ENCODE measurements around the gene JAGN1.
A peak's percentile ranks its signal among the peaks of the same experiment; 100 is the strongest.
"Not testable (repeated sequence)": the region's sequence is repeated elsewhere in the genome, so short reads cannot be mapped to it uniquely, and the experiment has no call there.

Gene JAGN1

DNA sequence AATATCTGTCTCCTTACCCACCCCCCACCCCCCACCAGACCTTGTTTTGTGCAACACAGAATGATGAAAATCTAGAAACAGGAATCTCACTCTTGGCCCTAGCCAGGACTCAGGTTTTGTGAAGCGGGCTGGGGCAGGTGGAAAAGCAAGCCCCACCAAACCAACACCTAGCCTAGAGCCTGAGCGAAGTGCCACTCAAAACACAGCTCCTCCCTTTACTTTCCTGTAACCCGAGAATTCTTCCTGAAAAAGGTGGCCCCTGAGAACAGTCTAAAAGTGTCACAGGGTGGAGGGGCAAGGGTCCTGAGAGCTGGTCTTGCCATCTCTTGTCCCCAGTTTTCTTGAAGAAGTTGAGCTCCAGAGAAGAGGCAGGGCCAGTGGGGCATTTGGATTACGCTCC is 29.2 kb upstream of the JAGN1 start:
- 92% methylated on average over 4 of the region's 4 CpGs for WGBS (ENCODE audit: insufficient coverage)
- H3K27me3 ChIP-seq (replicated peaks in 2 of 5; ENCODE audit: control insufficient read depth in 4 of 5, insufficient read depth in 5 of 5, low read length in 4 of 5): no peaks in the 10 kb centered on the region
- H3K4me3 ChIP-seq (ENCODE audit: control insufficient read depth in 1 of 7, extremely low read depth in 1 of 7, insufficient read depth in 4 of 7, low read depth in 2 of 7, low read length in 6 of 7): no peak overlapping the region
- POLR2A ChIA-PET: no interaction called here
- H3K27ac ChIP-seq (ENCODE audit: insufficient read depth in 1 of 2, low read depth in 1 of 2, low read length in 2 of 2, poor library complexity in 1 of 2, severe bottlenecking in 2 of 2): no peak overlapping the region
- DNase-seq: no peak
- no peaks in the 10 kb centered on the region for H3K36me3 ChIP-seq (ENCODE audit: control insufficient read depth in 4 of 4, insufficient read depth in 4 of 4, low read length in 3 of 4)
- peaks cover 0 to 11% (median 6%) of the 10 kb centered on the region in 4 experiments for H3K4me1 ChIP-seq (ENCODE audit: control extremely low read depth in 1 of 4, control insufficient read depth in 4 of 4, insufficient read depth in 4 of 4, low read length in 3 of 4)
- CTCF ChIA-PET: interaction anchor here (0.7 to 1.5 kb wide), 6 partner anchors 9 to 69 kb away, joined by 3 read pairs; no protein-coding TSS in a partner anchor
- no peaks in the 10 kb centered on the region for H3K9me3 ChIP-seq (ENCODE audit: control extremely low read depth in 1 of 5, control insufficient read depth in 4 of 5, insufficient read depth in 2 of 5, low read depth in 1 of 5, low read length in 4 of 5)

DNA sequence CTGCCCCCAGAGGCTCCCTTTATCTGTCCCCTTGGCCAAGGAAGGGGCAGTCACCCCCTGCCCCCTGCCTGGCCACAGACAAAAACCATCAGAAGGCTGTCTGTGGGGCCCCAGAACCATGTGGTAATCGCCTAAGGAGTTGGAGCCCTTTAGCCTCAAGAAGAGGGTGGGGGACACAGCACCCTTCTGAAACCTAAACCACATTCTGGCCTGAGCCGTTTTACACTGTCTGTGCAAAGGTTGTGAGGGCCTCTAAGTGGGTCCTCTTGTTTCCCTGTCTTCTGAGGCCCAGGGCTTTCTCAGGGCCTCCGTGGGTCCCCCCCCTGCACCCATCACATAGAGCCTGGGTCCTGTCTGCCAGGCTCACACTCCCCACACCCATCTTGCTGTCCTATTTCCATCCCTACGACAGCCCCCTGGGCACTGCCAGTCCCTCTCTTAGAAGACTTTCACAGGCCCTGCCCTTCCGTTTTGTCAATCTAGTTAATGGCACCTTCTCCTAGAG is 28.7 kb upstream of the JAGN1 start:
- POLR2A ChIA-PET: no interaction called here
- peaks cover 0 to 11% (median 6%) of the 10 kb centered on the region in 4 experiments for H3K4me1 ChIP-seq (ENCODE audit: control extremely low read depth in 1 of 4, control insufficient read depth in 4 of 4, insufficient read depth in 4 of 4, low read length in 3 of 4)
- CTCF ChIA-PET: interaction anchor here (0.7 to 1.5 kb wide), 5 partner anchors 10 to 69 kb away, joined by 3 read pairs; no protein-coding TSS in a partner anchor

DNA sequence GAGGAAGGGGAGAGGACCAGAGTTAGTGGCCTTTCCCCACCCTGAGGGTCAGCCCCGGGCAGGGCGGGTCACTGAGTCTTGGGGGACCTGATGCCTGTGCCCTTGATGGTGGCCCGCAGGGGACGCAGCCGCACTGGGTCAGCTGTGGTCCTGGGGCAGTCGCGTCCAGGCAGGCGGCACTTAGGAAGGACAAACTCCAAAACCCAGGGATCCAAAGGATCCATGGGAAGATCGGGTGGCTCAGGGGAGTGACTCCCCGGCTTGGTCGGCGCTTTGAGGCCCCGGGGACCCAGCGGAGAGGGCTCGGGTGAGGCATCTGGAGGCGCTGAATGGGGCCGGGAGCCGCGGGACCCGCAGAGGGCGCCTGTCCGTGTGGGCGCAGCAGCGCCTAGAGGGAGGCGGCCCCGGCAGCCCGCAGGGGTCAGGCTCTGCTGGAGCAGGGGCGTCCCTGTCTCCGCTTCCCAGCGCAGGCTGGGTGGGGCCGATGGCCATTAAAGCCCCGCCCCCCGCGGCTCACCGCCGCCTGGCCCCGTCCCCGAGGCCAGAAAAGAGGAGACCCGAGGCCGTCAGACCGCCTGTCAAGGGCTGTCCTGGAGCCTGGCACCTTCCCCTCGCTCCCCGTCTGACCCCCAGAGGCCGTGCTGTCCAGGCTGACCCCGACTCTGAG is 27.9 kb upstream of the JAGN1 start:
- H3K9me3 ChIP-seq (ENCODE audit: control extremely low read depth in 1 of 5, control insufficient read depth in 4 of 5, insufficient read depth in 2 of 5, low read depth in 1 of 5, low read length in 4 of 5): no peaks in the 10 kb centered on the region
- WGBS (ENCODE audit: insufficient coverage): 9% methylated on average over 36 of the region's 45 CpGs
- H3K36me3 ChIP-seq (ENCODE audit: control insufficient read depth in 4 of 4, insufficient read depth in 4 of 4, low read length in 3 of 4): no peaks in the 10 kb centered on the region
- peaks cover 0 to 11% (median 6%) of the 10 kb centered on the region in 4 experiments for H3K4me1 ChIP-seq (ENCODE audit: control extremely low read depth in 1 of 4, control insufficient read depth in 4 of 4, insufficient read depth in 4 of 4, low read length in 3 of 4)
- H3K27me3 ChIP-seq (replicated peaks in 2 of 5; ENCODE audit: control insufficient read depth in 4 of 5, insufficient read depth in 5 of 5, low read length in 4 of 5): no peaks in the 10 kb centered on the region
- no peak overlapping the region for H3K27ac ChIP-seq (ENCODE audit: insufficient read depth in 1 of 2, low read depth in 1 of 2, low read length in 2 of 2, poor library complexity in 1 of 2, severe bottlenecking in 2 of 2)
- peak overlapping the region in 4 of 7 experiments; percentile 17 to 57 (median 34) for H3K4me3 ChIP-seq (ENCODE audit: control insufficient read depth in 1 of 7, extremely low read depth in 1 of 7, insufficient read depth in 4 of 7, low read depth in 2 of 7, low read length in 6 of 7)
- peak; percentile 65 to 68 (median 65) for DNase-seq
- ChIA-PET CTCF (interaction anchor here (1.9 kb wide), 1 partner anchor 29 kb away, joined by 4 read pairs; no protein-coding TSS in a partner anchor), POLR2A (interaction anchor here (0.7 kb wide), 1 partner anchor 71 kb away, joined by 3 read pairs; no protein-coding TSS in a partner anchor)

More for the DNA sequence above, 28.7 kb upstream of the JAGN1 start:
- DNase-seq: no peak
- Histone ChIP-seq H3K9me3 (ENCODE audit: control extremely low read depth in 1 of 5, control insufficient read depth in 4 of 5, insufficient read depth in 2 of 5, low read depth in 1 of 5, low read length in 4 of 5) (no peaks in the 10 kb centered on the region), H3K27me3 (replicated peaks in 2 of 5; ENCODE audit: control insufficient read depth in 4 of 5, insufficient read depth in 5 of 5, low read length in 4 of 5) (no peaks in the 10 kb centered on the region), H3K4me3 (ENCODE audit: control insufficient read depth in 1 of 7, extremely low read depth in 1 of 7, insufficient read depth in 4 of 7, low read depth in 2 of 7, low read length in 6 of 7) (no peak overlapping the region), H3K27ac (ENCODE audit: insufficient read depth in 1 of 2, low read depth in 1 of 2, low read length in 2 of 2, poor library complexity in 1 of 2, severe bottlenecking in 2 of 2) (no peak overlapping the region), H3K36me3 (ENCODE audit: control insufficient read depth in 4 of 4, insufficient read depth in 4 of 4, low read length in 3 of 4) (no peaks in the 10 kb centered on the region)
- 93% methylated on average over 5 of the region's 5 CpGs for WGBS (ENCODE audit: insufficient coverage)

DNA sequence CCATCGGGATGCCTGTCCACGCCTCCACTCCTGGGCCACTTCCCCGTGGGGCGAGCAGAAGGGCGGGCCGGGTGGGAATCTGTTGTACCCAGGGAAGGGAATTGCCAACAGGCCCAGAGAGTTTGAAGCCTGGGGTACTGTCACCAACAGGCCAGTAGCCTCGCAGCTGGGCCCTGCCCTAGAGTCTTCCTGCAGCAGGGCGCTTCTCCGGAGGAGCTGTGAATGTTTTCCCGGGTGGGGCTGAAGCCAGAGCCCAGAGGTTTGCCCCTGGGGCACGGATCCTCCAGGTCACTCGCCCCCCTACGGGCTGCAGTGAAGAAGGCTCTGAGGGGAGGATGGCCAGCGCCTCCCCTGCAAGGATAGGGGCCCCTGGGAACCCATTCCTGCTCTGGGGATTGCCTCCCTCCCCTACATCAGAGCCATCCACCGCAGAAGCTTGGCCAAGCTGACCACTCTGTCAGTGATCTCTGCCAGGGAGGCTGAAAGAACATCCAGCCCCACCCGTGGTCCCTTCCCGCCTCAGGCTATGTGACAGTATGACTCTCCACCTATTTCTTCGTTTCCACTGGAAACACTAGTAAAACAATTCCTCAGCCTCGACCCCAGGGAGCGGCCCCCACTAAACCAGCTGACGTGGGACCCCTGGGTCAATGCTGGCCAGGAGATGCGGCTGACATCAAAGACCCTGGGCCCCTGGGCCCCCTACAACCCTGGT is 27.2 kb upstream of the JAGN1 start:
- POLR2A ChIA-PET: no interaction called here

DNA sequence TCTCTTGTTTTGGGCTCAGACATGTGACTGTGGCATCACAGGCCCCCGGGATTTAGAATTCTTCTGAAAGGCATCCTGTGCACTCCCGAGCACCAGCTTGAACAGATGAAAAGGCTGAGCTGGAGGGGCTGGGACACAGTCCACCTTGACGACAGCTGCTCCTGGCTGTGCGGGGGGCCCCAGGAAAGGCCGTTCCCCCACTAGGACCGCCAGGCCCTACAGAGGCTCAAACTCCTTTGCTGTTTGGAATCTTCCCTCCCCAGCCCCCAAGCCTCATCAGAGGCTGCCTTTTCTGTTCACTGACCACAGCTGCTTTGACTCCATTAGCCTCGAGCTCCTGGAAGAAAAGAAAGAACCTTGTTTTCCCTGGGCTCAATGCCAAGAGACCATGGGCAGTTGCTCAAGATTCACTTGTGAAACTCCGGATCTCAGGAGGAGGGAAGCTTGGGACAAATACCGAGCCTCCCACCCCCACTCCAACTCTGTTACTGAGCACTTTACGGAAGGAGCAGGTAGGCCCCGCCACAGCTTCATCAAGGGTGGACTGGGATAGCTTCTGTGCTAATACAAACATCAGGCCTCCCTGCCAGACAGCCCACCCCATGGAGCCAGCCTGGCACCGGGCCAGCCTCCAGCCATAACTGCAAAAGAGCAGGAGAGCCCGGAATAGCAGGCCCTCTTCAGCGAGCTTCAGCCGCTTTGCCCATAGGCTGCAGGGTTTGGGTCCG is 26.0 kb upstream of the JAGN1 start:
- peaks cover 0 to 11% (median 6%) of the 10 kb centered on the region in 4 experiments for H3K4me1 ChIP-seq (ENCODE audit: control extremely low read depth in 1 of 4, control insufficient read depth in 4 of 4, insufficient read depth in 4 of 4, low read length in 3 of 4)
- H3K9me3 ChIP-seq (ENCODE audit: control extremely low read depth in 1 of 5, control insufficient read depth in 4 of 5, insufficient read depth in 2 of 5, low read depth in 1 of 5, low read length in 4 of 5): no peaks in the 10 kb centered on the region
- H3K36me3 ChIP-seq (ENCODE audit: control insufficient read depth in 4 of 4, insufficient read depth in 4 of 4, low read length in 3 of 4): no peaks in the 10 kb centered on the region
- H3K27ac ChIP-seq (ENCODE audit: insufficient read depth in 1 of 2, low read depth in 1 of 2, low read length in 2 of 2, poor library complexity in 1 of 2, severe bottlenecking in 2 of 2): no peak overlapping the region
- DNase-seq: no peak
- H3K27me3 ChIP-seq (replicated peaks in 2 of 5; ENCODE audit: control insufficient read depth in 4 of 5, insufficient read depth in 5 of 5, low read length in 4 of 5): no peaks in the 10 kb centered on the region
- ChIA-PET POLR2A (no interaction called here), CTCF (interaction anchor here (0.8 to 1.9 kb wide), 8 partner anchors 10 to 82 kb away, joined by 3 to 4 read pairs (median 3); partner anchors contain the start of gene CIDEC)
- no peak overlapping the region for H3K4me3 ChIP-seq (ENCODE audit: control insufficient read depth in 1 of 7, extremely low read depth in 1 of 7, insufficient read depth in 4 of 7, low read depth in 2 of 7, low read length in 6 of 7)
- WGBS (ENCODE audit: insufficient coverage): 96% methylated on average over 11 of the region's 16 CpGs

More for the DNA sequence above, 27.2 kb upstream of the JAGN1 start:
- H3K4me1 ChIP-seq (ENCODE audit: control extremely low read depth in 1 of 4, control insufficient read depth in 4 of 4, insufficient read depth in 4 of 4, low read length in 3 of 4): peaks cover 0 to 11% (median 6%) of the 10 kb centered on the region in 4 experiments
- CTCF ChIA-PET: interaction anchor here (1.9 kb wide), 1 partner anchor 28 kb away, joined by 4 read pairs; no protein-coding TSS in a partner anchor
- no peaks in the 10 kb centered on the region for H3K27me3 ChIP-seq (replicated peaks in 2 of 5; ENCODE audit: control insufficient read depth in 4 of 5, insufficient read depth in 5 of 5, low read length in 4 of 5)
- H3K4me3 ChIP-seq (ENCODE audit: control insufficient read depth in 1 of 7, extremely low read depth in 1 of 7, insufficient read depth in 4 of 7, low read depth in 2 of 7, low read length in 6 of 7): peak overlapping the region in 3 of 7 experiments; percentile 17 to 57 (median 19)
- no peak for DNase-seq
- H3K27ac ChIP-seq (ENCODE audit: insufficient read depth in 1 of 2, low read depth in 1 of 2, low read length in 2 of 2, poor library complexity in 1 of 2, severe bottlenecking in 2 of 2): no peak overlapping the region
- H3K9me3 ChIP-seq (ENCODE audit: control extremely low read depth in 1 of 5, control insufficient read depth in 4 of 5, insufficient read depth in 2 of 5, low read depth in 1 of 5, low read length in 4 of 5): no peaks in the 10 kb centered on the region
- no peaks in the 10 kb centered on the region for H3K36me3 ChIP-seq (ENCODE audit: control insufficient read depth in 4 of 4, insufficient read depth in 4 of 4, low read length in 3 of 4)
- 83% methylated on average over 21 of the region's 22 CpGs for WGBS (ENCODE audit: insufficient coverage)

DNA sequence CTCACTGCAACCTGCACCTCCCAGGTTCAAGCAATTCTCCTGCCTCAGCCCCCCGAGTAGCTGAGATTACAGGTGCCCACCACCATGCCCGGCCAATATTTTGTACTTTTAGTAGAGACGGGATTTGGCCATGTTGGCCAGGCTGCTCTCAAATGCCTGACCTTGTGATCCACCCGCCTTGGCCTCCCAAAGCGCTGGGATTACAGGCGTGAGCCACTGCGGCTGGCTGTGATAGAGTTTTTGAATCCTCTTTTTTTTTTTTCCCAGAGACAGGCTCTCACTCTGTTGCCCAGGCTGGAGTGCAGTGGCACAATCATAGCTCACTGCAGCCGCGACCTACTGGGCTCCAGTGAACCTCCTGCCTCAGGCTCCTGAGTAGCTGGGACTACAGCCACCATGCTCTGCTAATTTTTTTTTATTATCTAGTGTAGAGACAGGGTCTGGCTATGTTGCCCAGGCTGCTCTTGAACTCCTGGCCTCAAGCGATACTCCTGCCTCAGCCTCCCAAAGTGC is 25.2 kb upstream of the JAGN1 start:
- not testable (repeated sequence) for H3K4me3 ChIP-seq (ENCODE audit: control insufficient read depth in 1 of 7, extremely low read depth in 1 of 7, insufficient read depth in 4 of 7, low read depth in 2 of 7, low read length in 6 of 7); H3K27me3 ChIP-seq (replicated peaks in 2 of 5; ENCODE audit: control insufficient read depth in 4 of 5, insufficient read depth in 5 of 5, low read length in 4 of 5); DNase-seq; H3K36me3 ChIP-seq (ENCODE audit: control insufficient read depth in 4 of 4, insufficient read depth in 4 of 4, low read length in 3 of 4); H3K27ac ChIP-seq (ENCODE audit: insufficient read depth in 1 of 2, low read depth in 1 of 2, low read length in 2 of 2, poor library complexity in 1 of 2, severe bottlenecking in 2 of 2); H3K9me3 ChIP-seq (ENCODE audit: control extremely low read depth in 1 of 5, control insufficient read depth in 4 of 5, insufficient read depth in 2 of 5, low read depth in 1 of 5, low read length in 4 of 5)
- ChIA-PET CTCF (interaction anchor here (1.0 to 1.3 kb wide), 3 partner anchors 15 to 42 kb away, joined by 3 read pairs; partner anchors contain the start of gene CIDEC), POLR2A (interaction anchor here (0.7 kb wide), 1 partner anchor 114 kb away, joined by 3 read pairs; no protein-coding TSS in a partner anchor)
- H3K4me1 ChIP-seq (ENCODE audit: control extremely low read depth in 1 of 4, control insufficient read depth in 4 of 4, insufficient read depth in 4 of 4, low read length in 3 of 4): peaks cover 0 to 11% (median 6%) of the 10 kb centered on the region in 4 experiments
- 98% methylated on average over 7 of the region's 10 CpGs for WGBS (ENCODE audit: insufficient coverage)
